GM21528 (cell line): ENCODE results near the gene MYO5C.

Source experiments
- ATAC-seq: cut with Tn5 transposase; IDR thresholded peaks from one replicate; pipeline ENCODE4 v1.9.1; 2021; ENCODE audit warnings: mild to moderate bottlenecking, moderate library complexity; ENCODE audit not compliant: unreplicated experiment, low FRiP score

MYO5C gene

DNA sequence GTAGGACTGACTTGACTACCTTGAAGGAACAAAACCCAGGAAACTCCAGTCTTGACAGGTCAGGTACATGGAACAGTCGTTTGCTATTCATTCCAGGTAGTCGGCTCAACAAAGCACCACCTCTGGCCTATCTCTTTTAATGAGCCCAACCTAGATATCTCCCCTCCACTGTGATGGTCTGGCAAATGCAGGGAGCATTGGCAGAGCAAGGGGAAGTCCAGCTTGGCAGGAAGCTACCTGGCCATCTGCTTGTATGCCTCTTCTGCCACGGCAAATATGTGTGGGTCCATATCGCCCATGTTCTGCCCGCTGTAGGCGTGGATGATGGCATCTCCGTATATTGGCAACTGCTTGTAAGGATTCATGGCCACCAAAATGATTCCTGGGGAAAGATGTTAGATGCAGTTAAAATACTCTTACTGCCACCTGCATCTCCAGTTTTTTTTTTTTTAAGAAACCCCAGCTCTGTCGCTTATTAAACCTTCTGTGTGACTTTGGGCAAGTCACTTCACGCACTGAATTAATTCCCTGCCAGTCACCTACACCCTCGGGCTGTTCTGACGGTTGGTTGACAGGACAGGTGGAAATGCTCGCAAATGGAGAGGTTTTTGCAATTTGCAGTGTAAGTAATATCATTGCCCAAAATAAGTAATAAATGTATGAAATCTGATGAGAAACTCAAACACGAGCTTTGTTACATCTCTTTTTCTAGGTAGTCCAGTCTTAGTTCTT, 16.8 kb downstream of the MYO5C start:
- no peak for ATAC-seq

DNA sequence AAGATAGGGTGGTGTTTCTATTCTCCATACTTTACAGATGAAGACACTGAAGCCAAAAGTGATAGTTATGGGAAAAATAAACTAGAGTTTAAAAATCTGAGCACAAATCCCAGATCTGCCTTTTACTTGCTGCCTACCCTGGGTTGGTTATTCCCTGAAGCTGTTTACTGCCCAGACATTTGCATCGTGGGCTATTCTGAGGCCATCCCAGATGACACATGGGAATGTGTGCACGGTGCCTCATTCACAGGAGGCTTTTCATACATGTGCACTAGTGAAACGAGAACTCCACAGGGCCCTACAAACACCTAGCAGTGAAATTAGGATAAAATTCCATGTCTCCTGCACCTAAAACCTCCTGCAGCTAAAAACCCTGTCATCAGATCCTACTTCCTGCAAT, 17.5 kb downstream of the MYO5C start:
- ATAC-seq, result no peak

DNA sequence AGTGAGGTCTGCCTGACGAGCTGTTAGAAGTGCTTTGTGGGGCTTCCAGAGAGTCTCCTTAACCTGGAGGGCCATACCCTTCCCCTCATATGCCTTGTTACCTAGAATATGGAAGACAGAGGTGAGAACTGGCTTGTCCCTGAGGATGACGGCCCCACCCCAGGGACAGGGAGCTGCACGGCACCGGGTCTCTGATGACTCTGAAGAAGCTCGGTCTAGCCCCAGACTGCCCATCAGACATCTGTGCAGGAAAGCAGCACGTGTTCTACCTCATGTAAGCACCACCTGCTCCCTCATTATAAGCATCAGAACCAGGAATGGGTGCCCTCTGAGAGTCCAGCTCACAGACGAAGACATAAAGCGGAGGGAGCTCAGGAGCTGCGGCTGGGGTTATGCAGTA, 18.0 kb downstream of the MYO5C start:
- no peak for ATAC-seq

DNA sequence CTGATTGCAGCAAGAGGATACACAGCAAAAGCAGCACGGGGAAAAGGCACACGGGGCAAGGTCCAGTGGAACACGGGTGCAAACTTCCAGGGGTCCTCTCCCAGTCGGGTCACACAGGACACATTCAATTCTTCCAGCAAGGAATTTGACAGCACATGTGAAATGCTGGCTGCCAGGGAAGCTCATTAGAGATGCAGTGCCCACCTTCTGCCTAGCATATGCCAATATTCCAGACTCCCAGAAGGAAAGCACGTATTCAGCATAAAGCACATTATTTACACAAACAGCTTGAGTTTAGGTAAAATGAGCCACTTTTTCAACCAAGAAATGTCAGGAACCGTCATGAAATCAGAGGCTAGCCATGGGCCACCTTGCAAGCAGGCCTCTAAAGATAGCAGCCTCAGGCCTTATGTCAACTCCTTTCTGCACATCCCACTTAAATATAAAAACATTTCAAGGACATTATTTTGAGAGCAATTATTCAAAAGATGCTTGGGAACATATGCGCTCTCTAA, 19.3 kb downstream of the MYO5C start:
- ATAC-seq, result no peak

DNA sequence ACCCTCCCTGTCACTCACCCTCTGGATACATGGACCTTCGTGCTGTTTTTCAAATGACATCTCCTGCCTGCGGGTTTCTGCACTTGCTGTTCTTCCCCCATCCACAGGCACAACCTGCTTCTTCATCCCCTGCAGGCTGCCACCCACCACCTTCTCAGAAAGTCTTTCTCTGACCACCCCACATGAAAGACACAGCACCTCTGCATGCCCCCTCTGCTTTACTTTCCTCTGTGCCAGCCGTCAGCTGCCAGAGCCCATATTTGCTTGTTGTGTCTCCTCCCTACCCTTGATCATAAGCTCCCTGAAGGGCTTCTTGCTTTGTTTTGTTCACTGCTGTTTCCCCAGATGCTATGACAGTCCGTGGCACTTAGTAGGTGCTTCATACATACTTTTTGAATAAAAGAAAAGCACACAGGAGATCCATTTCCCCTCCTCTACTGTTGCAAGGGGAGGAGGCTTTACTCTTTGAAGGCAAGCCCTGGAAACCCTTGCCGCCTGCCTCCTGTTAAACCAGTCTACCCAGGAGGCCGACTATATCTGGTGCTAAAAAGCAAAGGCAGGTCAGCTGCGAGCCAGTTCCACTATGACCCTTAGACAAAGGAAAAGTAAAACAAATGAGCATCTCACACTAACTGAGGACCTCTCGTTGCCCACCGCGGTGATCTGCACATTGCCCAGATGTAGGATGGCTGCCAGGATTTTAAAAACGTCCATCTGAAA, 31.9 kb downstream of the MYO5C start:
- ATAC-seq, result no peak

DNA sequence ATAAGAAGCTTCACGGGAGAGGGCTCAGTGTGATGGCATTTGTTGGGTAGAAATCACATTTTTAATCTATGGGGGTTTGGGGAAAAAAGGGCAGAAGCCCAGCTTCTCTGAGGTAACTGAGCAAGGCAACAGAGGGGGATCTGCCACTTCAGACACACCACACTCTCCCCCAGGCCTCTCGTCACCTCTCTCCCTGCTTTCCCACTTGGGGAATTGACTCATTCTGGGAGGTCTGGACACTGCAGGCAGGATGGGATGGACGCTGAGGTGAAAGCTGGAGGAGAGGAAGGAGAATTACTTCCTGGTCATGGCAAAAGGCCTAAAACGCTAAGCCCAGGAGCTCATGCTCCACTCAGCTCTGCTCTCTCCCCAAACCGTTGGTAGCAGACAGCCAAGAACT, 33.2 kb downstream of the MYO5C start:
- no peak for ATAC-seq

DNA sequence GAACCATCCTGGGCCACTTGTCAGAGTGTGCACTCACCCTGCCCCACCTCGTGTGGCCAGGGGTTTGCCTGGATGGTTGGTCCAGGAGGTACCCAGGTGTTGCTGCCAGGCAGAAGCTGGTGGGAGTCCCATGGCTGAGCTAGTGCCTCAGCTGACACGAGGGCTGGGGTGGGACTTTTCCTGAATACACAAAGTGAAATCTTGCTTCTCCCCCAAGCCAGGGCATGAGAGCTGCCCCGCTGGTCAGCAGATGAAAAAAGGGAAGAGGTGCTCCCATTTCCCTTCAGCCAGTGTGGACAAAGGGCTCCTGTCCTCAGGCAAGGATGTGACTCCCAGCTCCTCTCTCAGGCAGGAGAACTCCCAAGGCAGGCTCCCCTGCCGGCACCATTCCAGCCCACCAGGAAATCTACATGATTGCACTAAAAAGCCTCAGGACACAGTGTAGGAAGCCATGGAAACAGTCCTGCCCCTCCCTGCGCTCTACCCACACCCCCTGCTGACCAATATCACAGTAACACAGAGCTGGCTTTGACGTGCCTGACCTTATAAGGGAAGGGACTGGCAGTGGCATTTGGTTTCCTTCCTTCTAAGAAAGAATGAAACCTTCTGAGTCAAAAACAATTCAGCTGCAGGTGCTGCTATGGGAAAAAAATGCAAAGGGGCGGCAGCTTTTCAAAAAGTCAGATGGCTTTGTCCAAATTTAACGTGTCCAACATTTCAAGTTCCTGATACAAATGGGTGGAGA, 33.9 kb downstream of the MYO5C start:
- ATAC-seq, result peak; percentile 95

DNA sequence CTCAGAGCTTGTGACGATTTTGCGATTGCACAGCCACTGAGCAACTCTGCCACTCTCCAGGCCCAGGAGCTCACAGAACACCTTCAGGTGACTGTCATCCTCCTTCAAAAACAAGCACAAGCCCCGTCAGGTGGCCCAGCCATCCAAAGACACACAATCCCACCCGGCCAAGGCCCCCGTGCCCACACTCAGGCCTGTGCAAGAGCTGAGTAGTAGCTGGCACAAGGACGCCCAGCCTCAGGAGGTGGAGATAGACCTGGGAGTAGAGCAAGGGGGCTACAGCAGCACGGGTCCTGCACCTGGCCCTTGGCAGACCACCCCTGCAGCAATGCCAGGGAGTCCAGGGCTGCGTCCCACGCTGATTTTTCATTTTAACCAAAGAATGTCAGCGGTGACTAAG, 34.6 kb downstream of the MYO5C start:
- ATAC-seq, result no peak

DNA sequence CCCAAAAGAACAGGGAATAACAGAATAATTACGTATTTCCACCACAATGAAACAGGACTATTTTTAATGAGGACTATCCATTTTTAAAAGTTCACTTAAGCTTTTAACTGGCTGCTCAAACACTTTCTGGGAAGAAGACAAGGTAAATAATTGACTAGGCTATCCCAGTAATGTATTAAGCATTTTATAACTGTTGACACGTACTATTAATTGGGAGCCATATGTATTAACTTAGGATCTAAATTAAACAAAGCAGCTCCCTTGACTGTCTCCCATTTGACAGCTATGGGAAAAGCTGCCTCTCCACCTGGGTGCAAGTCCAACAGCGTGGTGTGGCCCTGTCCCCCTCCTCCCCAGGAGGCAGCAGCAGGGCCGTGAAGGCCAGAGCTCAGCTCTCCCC, 36.1 kb downstream of the MYO5C start:
- no peak for ATAC-seq

DNA sequence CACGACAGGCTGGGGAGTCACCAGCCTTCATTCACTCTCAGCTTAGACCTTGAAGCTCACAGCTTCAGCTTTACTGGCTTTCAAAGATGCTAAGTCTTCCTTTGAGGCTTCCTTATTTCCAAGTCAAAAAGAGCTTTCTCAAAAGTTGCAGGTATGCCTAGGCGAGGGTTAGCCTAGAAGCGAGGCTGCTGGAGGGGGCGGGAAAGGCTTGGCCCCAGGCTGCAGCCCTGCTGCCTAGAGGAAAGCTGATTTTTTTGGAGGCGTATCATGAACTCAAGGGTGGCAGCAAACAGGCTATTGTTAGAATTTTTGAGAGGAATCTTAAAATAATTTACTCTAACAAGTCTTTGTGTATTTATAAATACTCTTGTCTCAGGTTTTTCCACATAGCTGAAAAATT, 37.1 kb downstream of the MYO5C start:
- no peak for ATAC-seq

DNA sequence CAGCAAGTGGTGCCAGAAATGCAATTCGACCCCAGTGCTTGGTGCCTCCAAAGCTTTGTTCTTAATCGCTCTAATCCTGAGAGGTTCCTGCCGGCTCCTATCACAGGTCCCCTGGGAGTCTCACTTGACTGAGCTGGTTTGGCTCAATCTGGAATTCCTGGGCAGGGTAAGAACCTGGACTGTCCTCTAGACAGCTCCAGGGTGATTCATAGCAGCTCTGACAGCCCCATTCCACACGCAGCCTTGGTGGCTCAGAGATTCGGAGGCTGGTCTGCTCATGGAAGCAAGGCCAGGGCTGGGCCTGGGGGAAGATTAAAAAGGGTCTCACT, 37.9 kb downstream of the MYO5C start:
- ATAC-seq, result no peak

DNA sequence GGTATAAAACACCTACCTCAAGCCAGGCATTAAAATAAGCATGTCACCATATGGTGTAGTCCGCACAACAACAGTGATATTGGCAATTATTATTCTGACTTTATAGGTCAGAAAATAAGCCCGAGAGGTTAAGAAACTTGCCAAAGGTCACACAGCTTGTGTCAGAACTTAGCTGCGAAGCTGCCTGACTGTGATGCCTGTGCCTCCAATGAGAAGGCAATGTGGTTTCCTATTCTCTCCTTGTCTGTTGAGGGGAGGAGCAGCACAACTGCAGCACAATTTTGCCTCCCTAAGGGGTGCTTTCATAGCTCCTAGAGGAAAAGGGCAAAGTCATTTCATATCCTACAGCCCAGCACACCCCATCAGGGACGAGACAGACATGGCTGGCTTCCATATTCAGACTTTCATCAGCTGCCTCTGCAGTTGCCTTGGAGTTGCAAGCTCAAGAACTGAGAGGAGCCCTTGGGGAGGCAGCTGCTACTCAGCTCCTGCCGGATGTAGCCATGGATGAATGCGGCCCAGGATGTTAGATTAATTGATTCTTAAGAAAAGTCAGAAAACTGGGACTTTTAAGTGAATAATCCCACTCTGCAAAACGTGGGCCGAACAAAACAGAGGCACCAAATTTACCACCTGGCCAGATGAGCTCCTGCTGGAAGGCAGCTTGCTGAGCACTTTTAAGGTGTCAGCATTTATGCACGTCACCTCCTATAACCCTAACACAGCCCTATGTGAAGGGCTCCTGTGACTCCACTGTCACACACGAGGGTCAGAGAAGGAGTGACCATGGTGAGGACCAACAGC, 38.5 kb downstream of the MYO5C start:
- ATAC-seq, result no peak

DNA sequence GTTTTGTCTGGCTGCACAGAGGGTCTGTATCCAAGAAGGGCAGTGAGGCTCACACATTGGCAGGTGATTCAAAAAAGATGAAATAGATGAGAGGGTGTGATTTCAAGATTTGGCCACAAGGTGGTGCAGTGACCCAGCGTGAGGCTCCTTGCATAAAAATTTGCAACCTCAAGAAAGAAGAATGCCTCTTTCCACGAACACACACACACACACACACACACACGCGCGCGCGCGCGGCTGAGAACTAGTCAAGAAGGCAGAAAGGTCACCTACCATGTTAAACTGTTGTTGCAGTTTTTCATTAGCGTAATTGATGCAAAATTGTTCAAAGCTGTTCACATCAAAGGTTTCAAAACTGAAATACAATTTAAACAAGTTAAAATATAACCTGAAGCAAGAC, 39.2 kb downstream of the MYO5C start:
- ATAC-seq, result no peak

DNA sequence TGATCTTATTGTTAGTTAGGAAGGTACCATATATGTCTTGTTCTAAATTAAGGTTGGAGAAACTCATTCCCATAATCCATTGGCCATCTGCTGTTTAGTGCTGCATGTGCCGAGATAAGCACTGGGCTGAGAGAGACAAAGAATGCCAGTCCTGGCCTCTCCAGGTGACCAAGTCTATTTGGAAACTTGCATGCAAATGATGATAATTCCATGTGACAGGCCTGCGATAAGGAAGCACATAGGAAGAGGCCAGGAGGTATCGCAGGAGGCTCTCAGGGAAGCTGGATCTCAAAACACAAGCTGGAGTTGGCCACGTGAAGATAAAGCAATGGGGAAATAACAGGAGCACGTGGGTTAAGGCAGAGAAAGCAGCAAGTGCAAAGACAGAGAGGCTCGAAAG, 39.7 kb downstream of the MYO5C start:
- ATAC-seq, result no peak

DNA sequence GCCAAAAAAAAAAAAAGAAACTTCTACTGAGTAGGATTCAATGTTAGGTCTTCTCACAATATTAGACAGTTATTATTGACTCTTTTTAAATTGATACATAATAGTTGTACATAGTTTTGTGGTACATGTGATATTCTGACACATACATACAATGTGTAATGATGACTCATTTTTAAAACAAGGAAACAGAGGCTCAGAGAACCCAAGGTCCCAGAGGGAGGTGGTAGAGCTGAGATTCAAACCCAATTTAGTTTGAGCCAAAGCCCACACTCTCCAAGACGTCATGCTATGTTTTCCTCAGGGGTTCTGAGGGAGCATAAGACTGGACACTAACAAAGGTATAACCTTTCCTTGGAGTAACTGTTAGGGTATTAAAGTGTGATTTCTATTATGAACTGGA, 40.6 kb downstream of the MYO5C start:
- ATAC-seq, result no peak

DNA sequence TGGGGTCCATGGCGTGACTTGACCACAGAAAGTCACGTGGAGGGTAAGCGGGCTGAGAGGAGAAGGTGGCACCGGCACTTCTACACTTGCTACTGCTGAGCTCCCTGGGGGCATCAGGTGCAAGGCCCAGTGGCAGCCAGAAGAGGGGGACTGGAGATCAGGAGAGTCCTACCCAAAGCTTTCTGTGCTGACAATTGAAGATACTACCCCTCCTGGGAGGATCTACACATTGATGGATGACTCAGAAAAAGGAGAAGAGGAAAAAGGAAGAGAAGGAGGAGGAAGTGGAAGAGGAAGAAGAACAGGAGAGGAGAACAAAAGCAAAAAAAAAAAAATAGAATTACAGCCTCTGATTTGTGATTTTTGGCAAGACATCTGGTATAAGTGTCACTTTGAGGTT, 41.2 kb downstream of the MYO5C start:
- no peak for ATAC-seq

DNA sequence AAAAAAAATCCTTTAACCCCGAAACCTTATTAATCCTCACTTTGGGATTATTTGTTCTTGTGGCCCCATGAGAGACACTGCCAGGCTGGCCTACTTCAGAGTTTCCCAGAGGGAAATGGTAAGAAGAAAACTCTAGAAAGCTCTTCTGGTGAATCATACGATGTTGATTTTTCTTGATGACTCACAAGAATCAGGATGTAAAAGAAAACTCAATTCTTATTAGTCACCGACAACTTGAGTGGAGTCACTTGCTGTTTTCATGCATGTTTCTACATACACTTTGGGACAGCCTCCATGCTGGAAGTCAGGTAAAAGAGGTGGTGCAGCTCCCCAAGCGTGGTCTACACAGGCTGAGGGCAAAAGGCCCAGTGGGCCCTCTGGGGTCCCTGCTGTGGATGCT, 42.8 kb downstream of the MYO5C start:
- ATAC-seq, result no peak

DNA sequence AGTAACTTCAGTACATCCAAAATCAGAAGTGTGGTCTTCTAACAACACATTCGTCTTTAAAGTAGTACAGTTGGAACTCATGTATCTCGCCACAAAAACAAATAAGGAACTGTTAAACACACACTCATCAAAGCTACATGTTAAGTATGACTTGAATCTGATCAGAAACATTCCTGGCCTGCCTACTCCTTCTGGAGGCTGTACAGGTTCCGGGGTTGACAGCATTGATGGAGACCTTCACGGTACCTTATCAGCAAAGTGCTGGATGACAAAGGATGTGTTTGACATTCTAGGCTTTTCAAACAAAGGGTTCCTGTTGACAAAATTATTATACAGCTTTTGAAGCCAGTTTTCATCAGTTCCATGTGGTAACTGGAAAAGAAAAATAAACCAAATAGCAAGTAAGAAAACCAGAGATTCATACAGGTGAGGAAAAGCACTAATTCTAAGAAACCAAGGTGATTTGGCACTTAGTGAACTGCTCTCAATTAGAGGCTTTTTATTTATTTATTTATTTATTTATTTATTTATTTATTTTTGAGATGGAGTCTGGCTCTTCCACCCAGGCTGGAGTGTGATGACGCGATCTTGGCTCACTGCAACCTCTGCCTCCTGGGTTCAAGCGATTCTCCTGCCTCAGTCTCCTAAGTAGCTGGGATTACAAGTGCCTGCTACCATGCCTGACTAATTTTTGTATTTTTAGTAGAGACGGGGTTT, 44.3 kb downstream of the MYO5C start:
- no peak for ATAC-seq

DNA sequence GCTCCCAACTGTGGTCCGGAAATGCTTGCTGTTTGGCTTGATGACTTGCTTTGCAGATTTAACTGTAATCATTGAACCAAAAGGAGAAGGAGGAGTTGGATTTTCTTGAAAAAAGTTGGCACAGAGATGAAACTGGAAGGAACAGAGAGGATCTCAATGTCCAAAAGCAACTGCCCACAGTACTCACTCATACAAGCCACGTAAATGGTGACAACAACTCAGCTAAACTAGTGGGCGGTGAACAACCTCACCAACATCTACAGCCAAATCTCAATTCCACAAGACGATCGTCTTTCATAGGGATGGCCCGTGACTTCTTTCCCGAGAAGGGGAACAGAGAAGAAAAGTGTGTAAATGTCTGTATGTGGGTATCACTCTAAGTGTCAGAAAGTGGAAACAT, 48.1 kb downstream of the MYO5C start:
- ATAC-seq, result no peak
